Fibroblast of villous mesenchyme (primary cell): ENCODE measurements around the gene ESR1. TPM values are rescaled to one million over a fixed set of nuclear protein-coding genes. Genes with fewer than 3 reads are reported as not detected.

Experiments used
- DNase-seq: peaks from one replicate; pipeline ENCODE4 v3.0.0-alpha.2; 2010; ENCODE audit warnings: low read depth
- H3K4me3 ChIP-seq: 2 replicates; pipeline ENCODE4 v1.5.1; 2011; ENCODE audit warnings: low read depth, mild to moderate bottlenecking, low read length
- CTCF ChIP-seq: IDR thresholded peaks from 2 replicates; pipeline ENCODE4 v1.5.1; 2012; ENCODE audit warnings: low read depth, mild to moderate bottlenecking, low read length; ENCODE audit not compliant: insufficient read depth
- total RNA-seq: library from RNA; depleted of rRNA; stranded (reverse); fragments of >200 nt; gene quantifications from 2 replicates; pipeline ENCODE4 v1.2.3, GENCODE V29; 2012

Gene ESR1
- total RNA-seq, 1 donor, result 2.6 TPM

- DNase-seq, result no peak
- no peak for TF ChIP-seq CTCF
These were observed 286.8 kb downstream of the ESR1 start for GRCh38 chr6:152094276-152094675.

GRCh38 chr6:152094992-152095592, 287.6 kb downstream of the ESR1 start:
- no peak for TF ChIP-seq CTCF
- no peak overlapping the region for H3K4me3 ChIP-seq
- DNase-seq, result peak; percentile 100

More at GRCh38 chr6:152094276-152094675, 286.8 kb downstream of the ESR1 start:
- no peak overlapping the region for H3K4me3 ChIP-seq

- TF ChIP-seq CTCF, result no peak
- H3K4me3 ChIP-seq, result no peak overlapping the region
- peak; percentile 91 for DNase-seq
These were observed 289.5 kb downstream of the ESR1 start for GRCh38 chr6:152096863-152097496.

GRCh38 chr6:152098683-152099082, 291.2 kb downstream of the ESR1 start:
- no peak for TF ChIP-seq CTCF
- no peak overlapping the region for H3K4me3 ChIP-seq
- DNase-seq, result no peak

- no peak for TF ChIP-seq CTCF
- no peak overlapping the region for H3K4me3 ChIP-seq
- DNase-seq, result no peak
These were observed 292.1 kb downstream of the ESR1 start for GRCh38 chr6:152099446-152100182.

- H3K4me3 ChIP-seq, result no peak overlapping the region
- no peak for TF ChIP-seq CTCF
- DNase-seq, result peak; percentile 76
These were observed 292.7 kb downstream of the ESR1 start for GRCh38 chr6:152100183-152100618.
